Testis (tissue), 3 donors: ENCODE results near the gene LIN7B. TPM values are rescaled to one million over a fixed set of nuclear protein-coding genes. Genes with fewer than 3 reads are reported as not detected.
"Not testable (repeated sequence)": the region's sequence is repeated elsewhere in the genome, so short reads cannot be mapped to it uniquely, and the experiment has no call there.

Experiments used
- DNase-seq: peaks from one replicate; pipeline ENCODE4 v3.0.0-alpha.2; 2019
- H3K27ac ChIP-seq, 2 donors: fragments of 200-600 bp; sonication (generic); one replicate each; pipeline ENCODE4 v1.5.1; 2019
- H3K27me3 ChIP-seq: fragments of 200-600 bp; sonication (generic); one replicate; pipeline ENCODE4 v1.5.1; 2019
- H3K36me3 ChIP-seq: fragments of 200-600 bp; sonication (generic); one replicate; pipeline ENCODE4 v1.5.1; 2017; ENCODE audit warnings: low read depth; ENCODE audit errors: missing control alignments
- H3K4me1 ChIP-seq: fragments of 200-600 bp; sonication (generic); one replicate; pipeline ENCODE4 v1.5.1; 2019
- H3K4me3 ChIP-seq, 2 donors: fragments of 200-600 bp; sonication (generic); one replicate each; pipeline ENCODE4 v1.5.1; 2017 to 2019
- H3K9me3 ChIP-seq: fragments of 200-600 bp; sonication (generic); one replicate; pipeline ENCODE4 v1.5.1; 2017
- CTCF ChIP-seq, 3 experiments: fragments of 450-650 bp in 2 of 3; fragments of 200-600 bp in 1 of 3; sonication (generic) in 1 of 3; IDR thresholded peaks; one replicate each; pipeline ENCODE4 v1.5.1; 2016 to 2019; ENCODE audit warnings: antibody characterized with exemption in 3 of 3, mild to moderate bottlenecking in 2 of 3, moderate library complexity in 1 of 3
- POLR2A ChIP-seq: fragments of 450-650 bp; IDR thresholded peaks from one replicate; pipeline ENCODE4 v1.6.1; 2017; ENCODE audit warnings: antibody characterized with exemption, mild to moderate bottlenecking, moderate library complexity
- WGBS, 2 donors: methylation state at CpG; one replicate each; pipeline ENCODE4 v1.1.5; 2018; 5-methylcytosine and 5-hydroxymethylcytosine counted together
- intact Hi-C: fragments of 100-400 bp; cut with DNase I; formaldehyde crosslinking; loops from one replicate; pipeline ENCODE4 v1.15.1; 2023; ENCODE audit warnings: low total_unique reads
- polyA plus RNA-seq: library from polyadenylated mRNA; stranded (reverse); fragments of 350-450 nt; fragmentation: Illumina TruSeq; extraction: RNeasy Lipid Tissue Mini Kit (QIAGEN cat#74804); gene quantifications from one replicate; pipeline ENCODE4 v1.2.3, GENCODE V29; 2014; ENCODE audit warnings: low read depth, low replicate concordance; ENCODE audit not compliant: insufficient read depth
- total RNA-seq, 2 donors: library from RNA; depleted of rRNA; stranded (reverse); fragments of >200 nt; gene quantifications; one replicate each; pipeline ENCODE4 v1.2.3, GENCODE V29; 2016

LIN7B gene
- total and polyA plus RNA-seq, 3 donors from 2014 or later = 22.4 to 66.2 (median 57.6) TPM

GRCh38 chr19:49125025-49125731, 11.0 kb downstream of the LIN7B start:
- no peaks in the 10 kb centered on the region for H3K9me3 ChIP-seq
- H3K27me3 ChIP-seq = no peaks in the 10 kb centered on the region
- intact Hi-C loops = no loop called here
- H3K4me1 ChIP-seq = peaks cover 10% of the 10 kb centered on the region
- no peak for TF ChIP-seq POLR2A
- TF ChIP-seq CTCF (IDR thresholded peaks at IDR 0.05) = no peak
- H3K4me3 ChIP-seq = peak overlapping the region in 1 of 2 donors; percentile 8
- H3K27ac ChIP-seq = no peak overlapping the region
- H3K36me3 ChIP-seq = no peaks in the 10 kb centered on the region
- no peak for DNase-seq
- WGBS, 2 donors = 25 to 35% methylated on average over 21 to 23 of the region's 23 CpGs

- Histone ChIP-seq H3K4me1 (peaks cover 7% of the 10 kb centered on the region), H3K27me3 (no peaks in the 10 kb centered on the region), H3K4me3 (no peak overlapping the region), H3K9me3 (no peaks in the 10 kb centered on the region), H3K36me3 (no peaks in the 10 kb centered on the region), H3K27ac (no peak overlapping the region)
- no peak for TF ChIP-seq POLR2A
- TF ChIP-seq CTCF (IDR thresholded peaks at IDR 0.05) = no peak
- WGBS, 2 donors = 64 to 86% methylated on average over 4 of the region's 4 CpGs
- DNase-seq = no peak
- intact Hi-C loops = no loop called here
These were observed 12.4 kb downstream of the LIN7B start for GRCh38 chr19:49126575-49126974.

GRCh38 chr19:49127225-49127624, 13.1 kb downstream of the LIN7B start:
- H3K4me1 ChIP-seq, DNase-seq, intact Hi-C loops, H3K9me3 ChIP-seq, H3K36me3 ChIP-seq, H3K27me3 ChIP-seq: not testable (repeated sequence)
- Histone ChIP-seq H3K4me3 (peak overlapping the region in 1 of 2 donors; percentile 25), H3K27ac (peak overlapping the region in 1 of 2 donors; percentile 36)
- WGBS, 2 donors = 65 to 80% methylated on average over 12 of the region's 12 CpGs

- no peak for TF ChIP-seq POLR2A
- peak in 1 of 3 experiments; percentile 3 for TF ChIP-seq CTCF (IDR thresholded peaks at IDR 0.05)
- no peaks in the 10 kb centered on the region for H3K36me3 ChIP-seq
- peaks cover 7% of the 10 kb centered on the region for H3K4me1 ChIP-seq
- H3K27me3 ChIP-seq = no peaks in the 10 kb centered on the region
- H3K9me3 ChIP-seq = no peaks in the 10 kb centered on the region
- 4 to 9% methylated on average over 15 to 57 of the region's 63 CpGs for WGBS, 2 donors
- intact Hi-C loops = no loop called here
- H3K4me3 ChIP-seq = peak overlapping the region; percentile 0 to 25
- peak; percentile 96 for DNase-seq
- peak overlapping the region in 1 of 2 donors; percentile 36 for H3K27ac ChIP-seq
These were observed 13.7 kb downstream of the LIN7B start for GRCh38 chr19:49127674-49128544.

GRCh38 chr19:49128545-49129237, 14.5 kb downstream of the LIN7B start:
- Histone ChIP-seq H3K4me1 (peaks cover 11% of the 10 kb centered on the region), H3K36me3 (no peaks in the 10 kb centered on the region), H3K27ac (no peak overlapping the region), H3K4me3 (peak overlapping the region; percentile 0 to 25), H3K27me3 (no peaks in the 10 kb centered on the region), H3K9me3 (no peaks in the 10 kb centered on the region)
- 30 to 51% methylated on average over 11 to 15 of the region's 15 CpGs for WGBS, 2 donors
- intact Hi-C loops = no loop called here
- no peak for TF ChIP-seq CTCF (IDR thresholded peaks at IDR 0.05)
- TF ChIP-seq POLR2A = no peak
- no peak for DNase-seq
